Right lung (tissue), 5 donors: ENCODE measurements around the gene RNFT2. TPM values are rescaled to one million over a fixed set of nuclear protein-coding genes. Genes with fewer than 3 reads are reported as not detected.
"Not testable (repeated sequence)": the region's sequence is repeated elsewhere in the genome, so short reads cannot be mapped to it uniquely, and the experiment has no call there.

ENCODE experiments used
- DNase-seq, 2 donors: peaks; one replicate each; pipeline ENCODE4 v3.0.0-alpha.2; 2013
- polyA plus RNA-seq, 5 donors: library from polyadenylated mRNA; unstranded; fragments of 120-200 nt; gene quantifications; one replicate each; pipeline versions ENCODE4 v1.2.1 to v1.2.3, GENCODE V29; 2013; ENCODE audit warnings: inconsistent platforms in 1 of 5, low replicate concordance in 1 of 5; ENCODE audit not compliant: insufficient read length in 5 of 5, insufficient read depth in 1 of 5

Gene RNFT2
- polyA plus RNA-seq, 5 donors = 2.4 to 3.6 (median 2.9) TPM

DNA sequence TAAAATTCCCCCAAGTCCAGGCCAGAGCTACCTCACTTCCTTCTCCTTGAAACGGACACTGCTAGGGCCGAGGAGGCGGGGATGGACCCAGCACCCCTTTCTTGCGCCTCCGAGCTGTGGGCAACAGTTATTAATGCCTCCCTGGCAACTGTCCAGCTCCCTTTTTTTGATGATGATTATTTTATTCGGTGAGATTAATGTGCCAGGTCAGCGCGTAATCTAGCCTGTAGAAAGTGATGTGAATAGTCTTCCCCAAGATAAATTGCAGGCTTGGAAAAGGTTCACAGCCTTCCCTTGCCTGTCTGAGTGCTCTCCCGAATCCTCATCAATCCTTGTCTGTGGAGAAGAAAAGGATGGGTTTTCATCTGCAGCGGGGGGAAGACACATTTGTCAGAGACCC is 54.3 kb downstream of the RNFT2 start:
- no peak for DNase-seq

DNA sequence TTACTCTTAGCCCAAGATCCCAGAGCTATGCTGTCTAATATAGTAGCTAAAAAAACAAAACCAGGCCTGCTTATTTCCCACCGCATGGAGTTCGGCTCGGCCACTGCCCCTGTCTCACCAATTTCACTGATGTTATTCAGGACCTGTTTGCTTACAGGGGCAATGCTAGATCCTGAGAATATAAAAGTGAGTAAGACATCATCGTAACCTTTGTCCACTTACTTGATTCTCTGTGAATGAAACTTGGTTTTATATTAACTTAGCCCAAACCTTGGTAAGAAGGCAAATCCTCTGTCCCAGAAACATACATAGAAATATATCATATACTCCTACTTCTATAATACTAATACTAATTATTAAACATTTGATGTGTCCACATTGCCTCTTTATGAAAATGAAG is 56.6 kb downstream of the RNFT2 start:
- no peak for DNase-seq

GRCh38 chr12:116797885-116798284 is 59.8 kb downstream of the RNFT2 start:
- DNase-seq = no peak

- DNase-seq = no peak
Observed at GRCh38 chr12:116798719-116799118, 60.6 kb downstream of the RNFT2 start.

DNA sequence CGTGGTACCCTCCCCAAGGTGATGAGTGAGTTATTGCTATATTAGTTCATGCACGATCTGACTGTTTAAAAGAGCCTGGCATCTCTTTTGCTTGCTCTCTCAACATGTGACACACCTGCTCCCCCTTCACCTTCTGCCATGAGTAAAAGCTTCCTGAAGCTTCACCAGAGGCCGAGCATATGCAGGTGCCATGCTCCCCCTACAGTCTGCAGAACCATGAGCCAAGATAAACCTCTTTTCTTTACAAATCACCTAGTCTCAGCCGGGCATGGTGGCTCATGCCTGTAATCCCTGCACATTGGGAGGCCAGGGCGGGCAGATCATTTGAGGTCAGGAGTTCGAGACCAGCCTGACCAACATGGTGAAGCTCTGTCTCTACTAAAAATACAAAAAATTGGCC is 61.8 kb downstream of the RNFT2 start:
- no peak for DNase-seq

- DNase-seq = no peak
Observed at GRCh38 chr12:116800918-116801317, 62.8 kb downstream of the RNFT2 start.

DNA sequence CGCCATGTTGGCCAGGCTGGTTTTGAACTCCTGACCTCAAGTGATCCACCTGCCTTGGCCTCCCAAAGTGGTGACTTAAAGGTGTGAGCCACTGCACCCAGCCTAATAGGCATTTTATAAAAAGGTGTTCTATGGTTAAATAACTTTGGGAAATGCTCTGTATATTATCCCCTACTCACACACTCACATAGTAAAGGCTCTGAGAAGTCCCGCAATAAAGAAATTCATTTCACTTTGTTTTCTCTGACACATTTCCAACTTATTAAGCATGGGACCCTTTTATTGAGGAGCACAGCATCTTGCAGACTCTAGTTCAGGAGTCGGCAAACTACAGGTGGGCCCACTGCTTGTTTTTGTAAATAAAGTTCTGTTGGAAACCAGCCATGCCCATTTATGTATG is 63.9 kb downstream of the RNFT2 start:
- no peak for DNase-seq

- DNase-seq = no peak
Observed at GRCh38 chr12:116803013-116803736, 65.1 kb downstream of the RNFT2 start.

GRCh38 chr12:116804051-116804450 is 65.9 kb downstream of the RNFT2 start:
- DNase-seq = no peak

DNA sequence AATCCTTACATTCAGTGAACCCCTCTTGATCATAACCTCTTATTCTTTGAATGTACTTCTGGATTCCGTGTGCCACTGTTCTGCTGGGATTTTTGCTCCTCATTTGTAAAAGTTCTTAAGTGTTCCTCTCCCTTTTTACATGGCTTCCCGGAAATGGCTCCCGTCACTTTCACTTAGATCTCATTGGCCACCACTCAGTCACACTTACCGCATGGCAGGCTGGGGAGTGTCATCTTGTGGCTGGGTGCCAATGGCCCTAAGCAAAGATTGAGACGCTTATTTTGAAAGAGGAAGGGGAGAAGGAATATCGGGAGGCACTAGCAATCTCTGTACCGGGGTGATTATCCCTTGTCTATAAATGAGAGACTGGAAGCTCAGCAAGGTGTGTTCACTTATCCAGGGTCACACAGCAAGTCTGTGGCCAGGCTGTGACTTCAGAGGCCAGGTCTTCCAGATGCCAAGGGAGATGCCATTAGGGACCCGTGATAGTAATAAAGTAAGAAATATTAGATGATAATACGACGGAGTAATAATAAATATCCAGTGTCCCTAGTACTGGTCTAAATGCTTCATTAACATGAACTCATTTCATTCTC is 68.8 kb downstream of the RNFT2 start:
- DNase-seq = peak in 1 of 2 donors; percentile 14

DNA sequence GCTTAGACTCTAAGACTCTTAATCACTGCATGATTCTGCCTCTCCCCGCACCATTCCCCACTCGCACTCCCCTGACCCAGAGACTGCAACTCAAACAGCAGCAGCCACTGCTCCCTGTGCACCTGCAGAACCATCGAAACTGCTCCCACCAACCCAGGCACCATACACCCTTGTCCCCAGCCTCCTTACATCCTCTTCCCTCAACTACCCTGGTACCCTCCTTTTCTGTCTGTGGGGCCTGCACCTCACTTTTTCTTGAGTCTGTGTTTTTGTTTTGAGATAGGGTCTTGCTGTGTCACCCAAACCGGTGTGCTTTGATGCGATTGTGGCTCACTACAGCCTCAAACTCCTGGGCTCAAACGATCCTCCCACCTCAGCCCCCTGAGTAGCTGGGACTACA is 69.4 kb downstream of the RNFT2 start:
- no peak for DNase-seq

- no peak for DNase-seq
Observed at GRCh38 chr12:116808113-116809105, 70.3 kb downstream of the RNFT2 start.

DNA sequence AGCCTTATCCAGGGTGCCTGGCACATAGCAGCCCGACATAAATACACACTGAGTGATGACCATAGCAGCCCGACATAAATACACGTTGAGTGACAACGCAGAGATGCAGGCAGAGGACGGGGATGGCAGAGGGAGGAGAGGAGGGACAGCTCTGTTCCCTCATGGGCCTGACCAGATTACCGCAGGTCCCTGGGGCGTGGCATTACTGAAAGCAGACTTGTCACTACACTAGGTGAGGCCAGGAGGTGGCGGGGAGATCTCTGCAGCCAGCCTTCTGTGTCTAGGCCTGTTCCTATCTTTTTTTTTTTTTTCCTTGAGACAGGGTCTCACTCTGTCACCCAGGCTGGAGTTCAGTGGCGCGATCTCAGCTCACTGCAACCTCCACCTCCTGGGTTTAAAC is 74.1 kb downstream of the RNFT2 start:
- DNase-seq = no peak

- no peak for DNase-seq
Observed at GRCh38 chr12:116813271-116814041, 75.3 kb downstream of the RNFT2 start.

DNA sequence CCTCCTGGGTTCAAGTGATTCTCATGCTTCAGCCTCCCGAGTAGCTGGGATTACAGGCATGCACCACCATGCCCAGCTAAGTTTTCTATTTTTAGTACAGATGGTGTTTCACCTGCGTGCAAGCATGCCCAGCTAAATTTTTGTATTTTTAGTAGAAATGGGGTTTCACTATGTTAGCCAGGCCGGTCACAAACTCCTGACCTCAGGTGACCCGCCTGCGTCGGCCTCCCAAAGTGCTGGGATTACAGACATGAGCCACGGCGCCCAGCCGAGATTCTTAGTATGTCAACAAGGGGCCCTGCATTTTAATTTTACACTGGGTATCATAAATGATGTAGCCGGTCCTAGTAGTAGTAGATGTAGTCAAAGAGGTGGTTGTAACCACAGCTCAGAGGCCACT is 76.7 kb downstream of the RNFT2 start:
- not testable (repeated sequence) for DNase-seq

DNA sequence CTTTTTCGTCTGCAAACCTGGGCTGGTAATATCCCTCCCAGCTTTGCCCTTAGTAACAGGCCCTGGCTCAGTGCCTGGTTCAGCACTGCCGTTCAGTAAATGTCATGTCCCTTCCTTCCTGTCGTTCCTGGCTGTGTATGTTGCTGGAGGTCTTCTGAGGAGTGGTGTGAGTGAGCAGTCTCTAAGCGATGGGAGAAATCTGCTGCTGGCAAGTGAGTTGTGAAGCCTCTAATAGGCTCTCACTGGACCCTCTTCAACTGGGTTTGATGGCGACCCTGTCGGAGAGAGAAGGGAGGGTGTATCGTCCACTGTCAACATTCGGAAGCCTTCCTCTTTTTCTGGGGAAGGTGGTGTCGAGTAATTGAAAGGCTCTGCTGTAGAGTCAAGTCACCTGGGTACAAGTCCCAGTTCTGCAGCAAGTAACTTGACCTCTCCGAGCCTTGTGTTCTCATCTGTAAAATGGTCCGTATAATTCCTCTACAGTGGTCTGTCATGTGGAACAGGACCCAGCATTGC is 80.3 kb downstream of the RNFT2 start:
- DNase-seq = peak; percentile 47 to 55

GRCh38 chr12:116818948-116819832 is 81.1 kb downstream of the RNFT2 start:
- DNase-seq = peak; percentile 90 to 91

- no peak for DNase-seq
Observed at GRCh38 chr12:116820064-116820656, 82.0 kb downstream of the RNFT2 start.

DNA sequence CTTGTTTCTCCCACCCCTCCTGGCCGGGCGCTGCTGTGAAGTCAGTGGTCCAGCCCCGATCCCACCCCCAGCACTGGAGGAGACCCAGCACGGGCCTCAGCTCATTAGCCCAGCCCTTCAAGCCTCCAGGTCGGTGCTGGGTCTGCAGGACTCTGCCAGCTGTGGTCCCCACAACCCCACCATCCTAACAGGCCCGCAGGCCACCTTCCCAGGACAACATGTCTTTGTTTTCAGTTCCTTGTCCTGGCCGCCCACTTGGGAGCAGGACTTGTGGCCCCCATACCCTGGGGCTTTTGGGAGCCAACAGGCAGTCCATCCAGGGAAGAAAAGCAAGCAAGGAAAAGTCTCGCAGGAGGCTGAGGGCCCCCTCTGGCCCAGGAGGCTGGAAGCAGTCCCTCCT is 83.2 kb downstream of the RNFT2 start:
- DNase-seq = no peak

DNA sequence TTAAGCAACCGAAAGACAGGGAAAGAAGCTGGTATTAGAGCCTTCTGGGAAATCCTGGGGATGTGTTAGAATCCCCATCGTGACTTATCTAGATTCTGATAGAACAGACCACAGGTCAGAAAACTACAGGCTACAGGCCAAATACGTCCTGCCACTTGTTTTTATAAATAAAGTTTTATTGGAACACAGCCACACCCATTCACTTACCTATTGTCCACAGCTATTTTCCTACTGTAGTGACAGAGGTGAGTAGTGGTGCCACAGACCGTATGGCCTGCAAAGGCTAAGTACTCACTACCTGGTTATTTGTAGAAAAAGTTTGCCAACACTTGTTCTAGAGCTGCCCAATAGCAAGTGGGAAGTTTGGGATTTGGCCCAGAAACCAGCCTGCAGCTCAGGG is 89.3 kb downstream of the RNFT2 start:
- DNase-seq = no peak
